Kidney glomerular epithelial cell (primary cell): ENCODE data around the gene XAB2.
A peak's percentile ranks its signal among the peaks of the same experiment; 100 is the strongest.
"Not testable (repeated sequence)": the region's sequence is repeated elsewhere in the genome, so short reads cannot be mapped to it uniquely, and the experiment has no call there.

Source experiments
- DNase-seq: peaks from one replicate; lab custom pipeline; 2025; lab: John Stamatoyannopoulos, UW

XAB2 gene

DNA sequence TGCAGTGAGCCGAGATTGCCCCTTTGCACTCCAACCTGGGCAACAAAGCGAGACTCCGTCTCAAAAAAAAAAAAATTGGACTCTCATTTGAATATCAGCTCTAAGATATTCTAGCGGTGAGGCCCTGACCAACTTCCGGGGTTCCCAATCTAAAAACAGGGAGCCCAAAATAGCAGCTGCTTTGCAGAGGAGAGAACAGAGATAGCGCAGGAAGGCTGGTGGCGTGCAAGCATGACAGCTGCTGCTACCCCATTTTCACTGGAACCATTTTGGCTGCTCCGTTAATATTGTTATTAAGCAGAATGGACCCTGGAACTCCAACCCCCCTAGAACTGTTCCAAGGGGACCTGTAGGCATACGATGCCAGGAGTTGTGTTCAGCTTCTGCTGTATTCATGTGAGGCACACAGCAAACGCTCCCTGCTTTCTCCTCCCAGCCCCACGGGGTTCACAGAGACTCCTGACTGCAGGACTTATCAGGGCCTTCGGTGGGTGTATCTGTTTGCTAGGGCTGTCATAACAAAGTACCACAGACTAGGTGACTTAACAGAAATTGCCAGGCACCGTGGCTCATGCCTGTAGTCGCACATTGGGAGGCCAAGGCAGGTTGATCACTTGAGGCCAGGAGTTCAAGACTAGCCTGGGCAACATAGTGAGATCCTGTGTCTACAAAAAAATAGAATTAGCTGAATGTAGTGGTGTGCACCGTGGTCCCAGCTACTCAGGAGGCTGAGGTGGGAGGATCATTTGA is 19.1 kb upstream of the XAB2 start:
- DNase-seq, result no peak

DNA sequence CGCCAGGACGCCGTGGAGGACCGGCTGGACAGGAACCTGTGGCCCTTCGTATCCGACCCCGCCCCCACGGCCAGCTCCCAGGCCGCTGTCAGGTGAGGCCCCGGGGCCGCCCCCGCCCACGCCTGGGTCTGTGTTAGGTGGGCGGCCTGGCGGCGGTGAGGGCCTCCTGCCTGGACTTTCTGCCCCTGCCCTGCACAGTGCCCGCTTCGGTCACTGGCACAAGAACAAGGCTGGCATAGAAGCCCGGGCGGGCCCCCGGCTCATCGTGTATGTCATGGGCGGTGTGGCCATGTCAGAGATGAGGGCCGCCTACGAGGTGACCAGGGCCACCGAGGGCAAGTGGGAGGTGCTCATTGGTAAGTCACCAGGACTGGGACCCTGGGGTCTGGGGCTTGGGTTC is 17.8 kb upstream of the XAB2 start:
- no peak for DNase-seq

DNA sequence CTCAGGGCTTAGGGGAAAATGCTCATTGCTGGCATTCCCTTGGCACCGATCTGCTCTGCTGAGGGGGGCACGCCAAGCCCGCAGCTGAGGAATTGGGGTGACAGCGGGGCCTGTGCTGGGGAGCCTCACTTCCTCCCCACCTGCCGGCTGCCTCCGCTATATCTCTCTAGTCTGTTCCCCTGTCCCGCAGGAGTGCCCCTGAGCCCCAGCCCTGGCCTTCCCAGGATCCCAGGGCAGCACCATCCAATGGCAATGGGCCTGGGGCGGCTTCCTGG is 17.0 kb upstream of the XAB2 start:
- no peak for DNase-seq

DNA sequence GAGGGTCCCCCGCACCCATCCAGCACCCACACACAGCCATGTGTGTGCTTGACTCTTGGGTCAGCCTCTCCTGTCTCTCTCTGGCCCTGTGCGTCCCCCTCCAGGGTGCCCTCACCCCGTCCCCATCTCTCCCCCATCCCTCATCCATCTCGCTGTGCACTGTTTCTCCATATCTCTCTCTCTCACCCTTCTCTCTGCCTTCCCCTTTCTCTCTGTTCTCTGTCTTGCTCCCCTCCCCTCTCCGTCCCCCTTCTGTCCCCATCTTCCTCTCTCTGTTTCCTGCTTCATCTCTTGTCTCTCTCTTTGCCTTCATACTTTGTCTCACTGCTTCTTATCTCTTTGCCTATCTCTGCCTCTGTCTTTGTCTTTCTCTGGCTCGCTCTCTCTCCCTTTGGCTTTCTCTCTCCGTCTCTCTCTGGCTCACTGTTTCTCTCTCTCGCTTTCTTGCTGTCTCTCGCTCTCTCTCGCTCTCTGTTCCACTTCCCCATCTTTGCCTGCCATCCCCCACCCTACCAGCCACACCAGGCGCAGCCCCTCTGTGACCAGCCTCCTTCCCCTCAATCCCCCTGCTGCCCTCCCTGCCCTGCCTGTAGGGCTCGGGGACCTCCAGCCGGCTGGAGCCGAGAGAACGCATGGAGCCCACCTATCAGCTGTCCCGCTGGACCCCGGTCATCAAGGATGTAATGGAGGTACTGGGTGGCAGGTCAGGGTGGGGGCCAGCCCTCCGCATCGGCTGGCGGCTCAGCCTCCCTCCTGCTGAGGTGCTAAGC is 16.5 kb upstream of the XAB2 start:
- DNase-seq, result no peak

DNA sequence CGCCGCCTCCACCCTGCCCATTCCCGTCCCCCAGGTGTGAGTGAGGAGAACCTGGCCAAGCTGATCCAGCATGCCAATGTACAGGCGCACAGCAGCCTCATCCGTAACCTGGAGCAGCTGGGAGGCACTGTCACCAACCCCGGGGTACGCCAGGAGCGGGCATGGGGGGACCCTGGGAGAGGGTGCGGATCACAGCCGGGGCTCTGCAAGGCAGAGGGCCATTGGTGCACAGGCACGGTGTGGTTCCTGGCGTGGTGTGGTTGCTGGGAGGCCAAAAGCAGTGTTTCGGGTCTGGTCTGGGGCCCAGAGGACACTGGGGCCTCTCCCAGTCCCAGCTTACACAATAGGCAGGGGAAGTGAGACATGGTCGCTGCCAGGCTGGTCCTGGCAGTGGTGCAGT is 15.8 kb upstream of the XAB2 start:
- DNase-seq, result no peak

DNA sequence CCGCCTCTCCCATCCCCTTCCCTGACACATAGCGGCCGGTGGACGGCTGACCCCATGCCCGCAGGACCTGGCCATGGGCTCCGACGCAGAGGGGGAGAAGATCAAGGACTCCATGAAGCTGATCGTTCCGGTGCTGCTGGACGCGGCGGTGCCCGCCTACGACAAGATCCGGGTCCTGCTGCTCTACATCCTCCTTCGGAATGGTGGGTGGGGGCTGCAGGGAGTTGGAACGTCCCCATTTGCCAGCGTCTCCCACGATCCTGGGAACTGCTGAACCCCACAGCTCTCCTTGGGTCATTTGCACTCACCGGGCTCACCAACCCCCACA is 15.2 kb upstream of the XAB2 start:
- no peak for DNase-seq

DNA sequence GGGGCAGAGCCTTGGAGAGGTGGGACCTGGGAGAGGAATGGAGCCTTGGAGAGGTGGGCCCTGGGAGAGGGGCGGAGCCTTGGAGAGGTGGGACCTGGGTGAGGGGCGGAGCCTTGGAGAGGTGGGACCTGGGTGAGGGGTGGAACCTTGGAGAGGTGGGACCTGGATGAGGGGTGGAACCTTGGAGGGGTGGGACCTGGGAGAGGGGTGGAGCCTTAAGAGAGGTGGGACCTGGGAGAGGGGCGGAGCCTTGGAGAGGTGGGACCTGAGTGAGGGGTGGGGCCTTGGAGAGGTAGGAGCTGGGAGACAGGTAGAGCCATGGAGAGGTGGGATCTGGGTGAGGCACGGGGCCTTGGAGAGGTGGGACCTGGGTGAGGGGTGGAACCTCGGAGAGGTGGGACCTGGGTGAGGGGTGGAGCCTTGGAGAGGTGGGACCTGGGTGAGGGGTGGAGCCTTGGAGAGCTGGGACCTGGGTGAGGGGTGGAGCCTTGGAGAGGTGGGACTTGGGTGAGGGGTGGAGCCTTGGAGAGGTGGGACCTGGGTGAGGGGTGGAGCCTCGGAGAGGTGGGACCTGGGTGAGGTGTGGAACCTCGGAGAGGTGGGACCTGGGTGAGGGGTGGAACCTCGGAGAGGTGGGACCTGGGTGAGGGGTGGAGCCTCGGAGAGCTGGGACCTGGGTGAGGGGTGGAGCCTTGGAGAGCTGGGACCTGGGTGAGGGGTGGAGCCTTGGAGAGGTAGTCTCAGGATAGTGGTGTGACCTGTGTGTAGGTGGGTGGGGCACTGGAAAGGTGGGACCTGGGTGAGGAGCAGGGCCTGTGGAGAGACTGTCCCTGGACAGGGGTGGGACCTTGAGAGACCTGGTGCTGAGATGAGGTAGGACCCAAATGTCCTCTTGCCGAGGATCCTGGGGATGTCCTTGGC is 14.5 kb upstream of the XAB2 start:
- not testable (repeated sequence) for DNase-seq

DNA sequence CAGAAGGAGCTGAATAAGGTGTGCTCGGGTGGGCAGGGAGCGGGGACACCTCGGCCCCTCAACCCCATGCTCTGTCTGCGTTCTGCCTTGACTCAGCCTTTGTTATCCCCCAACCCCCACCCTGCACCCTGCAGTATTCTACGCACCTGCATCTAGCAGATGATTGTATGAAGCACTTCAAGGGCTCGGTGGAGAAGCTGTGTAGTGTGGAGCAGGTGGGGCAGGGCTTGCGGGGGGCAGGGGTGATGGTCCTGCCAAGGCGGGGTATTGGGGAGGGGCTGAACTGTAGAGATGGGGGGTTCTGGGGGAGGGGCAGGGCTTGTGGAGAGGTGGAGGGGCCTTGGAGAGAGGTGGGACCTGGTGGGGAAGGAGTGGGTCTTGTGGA is 13.7 kb upstream of the XAB2 start:
- DNase-seq, result no peak

DNA sequence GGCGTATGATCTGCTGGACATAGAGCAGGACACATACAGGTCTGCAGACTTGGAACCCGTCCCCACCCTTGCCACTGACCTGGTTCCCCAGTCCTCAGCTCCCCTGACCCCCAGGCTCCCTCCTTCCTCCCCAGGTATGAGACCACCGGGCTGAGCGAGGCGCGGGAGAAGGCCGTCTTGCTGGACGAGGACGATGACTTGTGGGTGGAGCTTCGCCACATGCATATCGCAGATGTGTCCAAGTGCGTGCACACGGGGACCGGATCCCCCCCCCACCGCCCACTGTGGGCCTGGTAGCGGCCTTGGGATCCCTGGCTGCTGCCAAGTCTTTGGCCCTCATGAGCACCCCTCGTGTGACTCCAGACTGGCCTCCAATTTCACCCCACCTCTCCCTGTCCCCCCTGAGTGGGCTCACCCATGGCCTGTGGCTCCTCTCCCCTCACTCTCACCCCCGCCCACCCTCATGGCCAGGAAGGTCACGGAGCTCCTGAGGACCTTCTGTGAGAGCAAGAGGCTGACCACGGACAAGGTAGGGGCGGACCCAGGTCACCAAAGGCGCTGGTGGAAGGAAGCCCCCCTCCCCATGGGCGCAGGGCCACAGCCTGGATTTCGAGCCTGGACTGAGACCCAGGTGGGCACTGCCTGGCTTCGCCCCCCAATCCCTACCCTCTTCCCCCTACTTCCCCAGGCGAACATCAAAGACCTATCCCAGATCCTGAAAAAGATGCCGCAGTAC is 13.1 kb upstream of the XAB2 start:
- DNase-seq, result no peak

DNA sequence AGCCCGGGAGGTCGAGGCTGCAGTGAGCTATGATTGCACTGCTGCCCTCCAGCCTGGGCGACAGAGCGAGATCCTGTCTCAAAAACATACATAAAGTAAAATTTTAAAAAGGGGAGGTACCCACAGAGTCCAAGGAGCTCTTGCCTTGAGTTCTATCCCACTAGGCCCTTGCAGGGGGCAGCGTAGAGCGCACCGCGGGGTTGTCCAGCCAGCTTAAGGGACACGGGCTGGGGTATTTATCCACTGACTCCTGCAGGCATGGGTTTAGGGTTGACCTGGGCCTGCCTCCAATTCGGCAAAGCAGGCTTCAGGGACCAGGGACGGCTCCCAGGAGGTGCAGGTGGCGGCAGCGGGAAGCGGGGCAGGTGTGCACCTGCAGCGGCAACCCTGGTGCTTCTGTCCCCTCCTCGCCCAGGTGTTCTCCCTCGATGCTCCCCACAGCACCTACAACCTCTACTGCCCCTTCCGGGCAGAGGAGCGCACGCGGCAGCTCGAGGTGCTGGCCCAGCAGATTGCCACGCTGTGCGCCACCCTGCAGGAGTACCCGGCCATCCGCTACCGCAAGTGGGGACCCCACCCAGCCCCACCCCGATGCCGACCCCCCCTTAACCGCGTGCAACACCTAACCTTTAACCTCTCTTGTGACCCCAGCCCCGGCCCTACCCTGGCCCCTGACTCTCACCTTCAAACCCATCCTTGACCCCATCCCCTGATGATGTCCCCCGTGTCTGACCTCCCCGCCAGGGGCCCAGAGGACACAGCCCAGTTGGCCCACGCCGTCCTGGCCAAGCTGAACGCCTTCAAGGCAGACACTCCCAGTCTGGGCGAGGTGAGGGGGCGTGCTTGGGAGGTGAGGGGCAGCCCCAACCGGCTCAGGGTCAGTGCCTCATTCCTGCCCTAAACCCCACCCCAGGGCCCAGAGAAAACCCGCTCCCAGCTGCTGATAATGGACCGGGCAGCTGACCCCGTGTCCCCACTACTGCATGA is 12.2 kb upstream of the XAB2 start:
- no peak for DNase-seq

DNA sequence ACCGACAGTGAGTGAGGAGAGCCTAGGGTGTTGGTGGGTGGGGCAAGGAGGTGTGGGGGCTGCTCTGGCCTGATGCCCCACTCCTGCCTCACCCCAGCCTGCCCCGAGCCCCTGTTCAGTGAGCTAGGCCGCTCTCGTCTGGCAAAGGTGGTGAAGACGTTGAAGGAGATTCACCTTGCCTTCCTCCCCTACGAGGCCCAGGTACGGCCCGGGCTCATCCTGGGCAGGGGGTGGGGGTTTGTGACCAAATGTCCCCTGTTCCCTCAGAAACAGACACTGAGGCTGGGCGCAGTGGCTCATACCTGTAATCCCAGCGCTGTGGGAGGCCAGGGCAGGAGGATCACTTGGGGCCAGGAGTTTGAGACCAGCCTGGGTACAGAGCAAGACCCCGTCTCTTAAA is 11.5 kb upstream of the XAB2 start:
- DNase-seq, result no peak

DNA sequence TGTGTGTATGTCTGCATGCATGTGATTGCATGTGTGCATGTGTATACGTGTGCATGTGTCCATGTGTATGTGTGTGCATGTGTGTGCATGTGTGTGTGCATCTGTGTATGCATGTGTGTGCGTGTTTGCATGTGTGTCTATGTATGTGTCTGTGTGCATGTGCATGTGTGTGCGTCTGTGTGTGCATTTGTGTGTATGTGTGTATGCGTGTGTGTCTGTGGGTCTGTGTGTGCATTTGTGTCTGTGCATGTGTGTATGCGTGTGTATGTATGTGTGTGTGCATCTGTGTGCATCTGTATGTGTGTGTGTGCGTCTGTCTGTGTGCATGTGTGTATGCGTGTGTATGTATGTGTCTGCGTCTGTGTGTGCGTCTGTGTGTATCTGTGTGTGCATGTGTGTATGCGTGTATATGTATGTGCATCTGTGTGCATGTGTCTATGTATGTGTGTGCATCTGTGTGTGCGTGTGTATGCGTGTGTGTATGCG is 10.6 kb upstream of the XAB2 start:
- DNase-seq, result no peak

DNA sequence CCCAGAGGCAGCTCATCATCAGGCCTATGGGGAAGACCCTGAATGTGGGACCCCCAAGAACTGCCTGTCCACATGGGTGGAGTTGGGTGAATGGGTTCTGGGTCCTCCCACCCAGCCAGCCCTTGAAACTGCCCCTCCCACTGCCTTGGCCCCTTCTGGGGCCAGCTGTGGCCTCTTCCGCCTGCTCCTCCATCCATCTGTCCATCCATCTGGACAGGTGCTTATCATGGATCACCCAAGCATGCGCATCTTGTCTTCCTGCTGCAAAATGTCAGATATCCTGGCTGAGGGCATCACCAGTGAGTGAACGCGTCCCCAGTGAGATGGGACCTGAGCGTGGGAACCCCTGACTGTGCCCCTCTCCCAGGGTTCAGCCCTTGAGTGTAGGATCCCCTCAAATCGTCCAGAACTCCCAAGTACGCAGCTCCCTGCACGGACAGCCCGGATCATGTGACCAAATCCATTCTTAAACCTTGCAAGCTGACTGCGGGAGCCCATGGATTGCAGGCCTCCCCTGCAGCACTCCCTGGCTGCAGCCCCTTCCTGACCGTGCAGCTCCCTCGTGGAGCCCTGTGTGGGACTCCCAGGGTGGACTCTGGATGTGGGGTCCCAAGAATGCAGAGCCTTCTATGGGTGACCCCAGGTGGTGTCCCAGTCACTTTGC is 9.6 kb upstream of the XAB2 start:
- no peak for DNase-seq

DNA sequence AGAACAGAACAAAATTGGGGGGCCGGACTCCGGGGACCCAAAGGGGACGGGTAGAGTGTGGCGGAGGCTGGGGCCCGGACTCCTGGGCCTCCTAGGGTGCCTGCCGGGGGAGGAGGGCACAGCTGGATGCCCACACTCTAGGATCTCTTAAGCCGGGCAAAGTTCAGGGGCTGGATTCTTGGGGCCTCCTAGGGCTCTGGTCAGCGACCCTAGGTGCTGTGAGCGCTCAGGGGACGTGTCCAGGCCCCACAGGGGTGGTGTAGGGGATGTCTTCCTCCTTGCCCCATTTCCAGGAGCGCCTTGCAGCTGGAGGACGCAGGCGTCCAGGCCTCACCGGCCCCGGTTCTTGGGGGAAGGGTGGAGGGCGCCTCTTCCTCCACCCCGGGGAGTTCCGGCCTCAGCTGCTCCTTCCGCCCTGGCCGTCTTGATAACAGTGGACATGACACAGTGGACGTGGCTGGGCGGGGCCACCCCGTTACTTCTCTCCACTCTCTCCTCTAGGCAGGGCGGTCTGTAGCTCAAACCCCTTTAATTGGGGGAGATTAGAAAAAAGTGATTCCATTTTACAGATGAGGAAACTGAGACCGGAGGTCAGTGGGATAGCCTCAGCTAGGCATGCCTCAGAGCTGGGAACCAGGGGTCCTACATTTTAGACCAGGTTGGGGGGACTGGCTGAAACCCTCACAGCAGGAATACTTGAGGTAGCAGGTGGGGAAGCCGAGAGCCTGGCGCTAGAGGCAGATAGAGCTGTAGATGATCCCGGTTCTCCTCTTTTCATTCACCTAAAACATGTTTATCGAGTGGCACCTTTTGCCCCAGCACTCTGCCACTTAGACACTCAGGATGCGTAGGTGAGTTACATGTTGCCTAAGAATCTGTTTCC is 8.3 kb upstream of the XAB2 start:
- no peak for DNase-seq

DNA sequence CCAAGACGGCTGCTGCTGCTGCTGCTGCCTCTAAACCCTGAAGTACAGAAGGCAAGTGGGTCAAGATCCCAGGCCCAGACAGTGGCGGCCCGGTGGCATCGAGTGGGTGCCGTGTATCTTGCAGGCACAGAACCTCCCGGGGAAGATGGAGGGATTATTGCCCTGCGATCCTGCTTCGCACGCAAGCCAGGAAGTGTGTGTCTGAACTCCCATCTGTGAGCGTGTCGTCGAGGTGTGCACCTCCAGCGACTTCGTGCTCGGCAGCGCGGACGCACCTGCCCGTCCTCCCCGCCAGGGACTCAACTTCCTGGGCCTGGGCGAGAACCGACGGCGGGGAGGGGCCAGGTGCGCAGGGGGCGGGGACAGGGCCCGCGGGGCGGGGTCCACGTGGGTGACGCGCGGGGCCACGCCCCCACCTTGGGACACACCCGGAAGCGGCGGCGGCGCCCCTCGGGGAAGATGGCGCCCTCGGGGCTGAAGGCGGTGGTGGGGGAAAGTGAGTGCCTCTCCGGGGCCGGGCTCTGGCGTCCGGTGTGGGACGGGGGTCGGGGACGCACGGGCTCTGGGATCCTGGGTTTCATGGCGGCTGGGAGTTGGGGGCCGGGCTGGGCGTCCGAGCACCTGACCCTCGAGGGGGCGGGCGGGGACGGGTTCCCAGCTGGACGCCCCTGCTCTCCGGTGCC is 7.5 kb upstream of the XAB2 start, which contains the start of gene STXBP2:
STXBP2 (plus strand) TSS at position 420 of the 683 bp plus-strand sequence; CDS start at position 460, 40 bp downstream.
- DNase-seq, result peak; percentile 46

DNA sequence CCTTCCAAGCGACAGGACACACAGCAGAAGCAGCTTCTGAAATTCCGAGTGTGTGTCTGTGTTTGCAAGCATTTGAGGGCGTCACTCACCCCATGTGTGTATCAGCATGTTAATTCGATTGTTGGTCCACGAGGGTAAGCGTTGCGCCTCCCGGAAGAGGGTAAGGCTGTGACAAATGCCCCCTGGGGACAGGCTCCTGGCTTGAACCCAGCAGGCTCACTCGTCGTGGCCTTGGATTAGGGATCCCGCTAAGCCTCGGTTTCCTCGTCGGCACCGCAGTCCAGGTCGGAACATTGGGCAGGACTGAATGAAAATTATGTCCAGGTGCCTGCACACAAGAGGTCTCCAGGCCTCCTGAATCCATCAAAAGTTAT is 7.0 kb upstream of the XAB2 start:
- DNase-seq, result no peak

DNA sequence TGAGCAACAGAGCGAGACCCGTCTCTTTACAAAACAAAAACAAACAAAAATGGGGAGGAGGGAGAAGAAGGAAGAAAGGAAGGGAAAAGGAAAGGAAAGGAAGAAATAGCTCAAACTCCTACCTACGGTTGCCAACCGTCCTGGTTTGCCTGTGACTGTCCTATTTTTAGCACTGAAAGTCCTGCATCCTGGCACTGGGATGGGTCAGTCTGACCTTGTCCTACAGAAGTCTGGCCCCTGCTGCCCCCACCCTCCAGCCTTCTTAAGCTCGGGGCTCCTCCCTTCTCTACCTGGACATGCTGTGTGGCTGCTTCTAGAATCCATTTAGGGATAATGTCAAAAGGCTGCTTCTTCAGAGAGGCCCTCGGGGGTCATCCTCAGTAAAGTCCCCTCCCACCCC is 6.3 kb upstream of the XAB2 start:
- no peak for DNase-seq

DNA sequence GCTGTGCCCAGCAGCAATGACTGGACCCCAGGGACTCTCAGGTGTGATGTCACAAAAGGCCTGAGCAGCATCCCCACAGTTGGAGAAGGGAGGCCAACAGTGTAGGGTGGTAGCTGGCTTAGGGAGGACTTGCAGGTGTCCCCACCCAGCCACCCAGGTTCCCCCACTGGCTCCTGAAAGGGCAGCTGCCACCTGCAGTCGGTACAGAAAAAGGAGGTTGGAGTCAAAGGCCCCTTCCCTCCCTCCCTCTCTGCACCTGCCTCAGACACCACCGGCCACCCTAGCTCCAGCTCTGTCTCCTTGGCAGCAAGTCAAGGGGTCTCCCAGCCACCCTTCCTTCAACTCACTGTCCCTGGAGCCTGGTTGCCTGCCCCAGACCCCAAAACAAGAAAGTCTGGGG is 4.4 kb upstream of the XAB2 start, which contains the start of gene PCP2:
PCP2 (minus strand) TSS at position 22 of the 400 bp plus-strand sequence. CDS start 262 bp downstream, outside the sequence.
- DNase-seq, result no peak
